Activated CD4-positive, CD25-positive, alpha-beta regulatory T cell treated with anti-CD3 and anti-CD28 coated beads, Interleukin-2, amount 50 U/mL, for 24 hours (primary cell): ENCODE measurements around the gene ALK.
A peak's percentile ranks its signal among the peaks of the same experiment; 100 is the strongest.

Source experiments
- ATAC-seq, 2 donors: fragments of 150-1000 bp; cut with Tn5 transposase; one replicate each; pipeline ENCODE4 v1.10.0; 2021; ENCODE audit warnings: mild to moderate bottlenecking in 1 of 2, moderate library complexity in 1 of 2

ALK gene

DNA sequence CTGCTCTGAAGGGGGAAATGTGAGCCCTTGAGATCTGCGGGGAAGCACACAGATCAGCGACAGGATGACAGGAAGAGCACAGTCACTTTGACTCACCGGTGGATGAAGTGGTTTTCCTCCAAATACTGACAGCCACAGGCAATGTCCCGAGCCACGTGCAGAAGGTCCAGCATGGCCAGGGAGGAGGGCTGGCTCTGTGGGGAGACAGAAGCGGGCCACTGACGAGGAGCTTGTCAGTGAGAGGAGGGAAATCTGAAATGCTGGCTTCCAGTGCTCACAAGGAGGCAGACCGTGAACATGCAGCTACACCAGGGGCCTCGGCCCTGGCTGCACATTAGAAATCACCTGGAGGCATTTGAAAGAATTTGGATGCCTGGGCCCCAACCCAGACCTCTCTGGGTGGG, 707.5 kb downstream of the ALK start:
- no peak for ATAC-seq

DNA sequence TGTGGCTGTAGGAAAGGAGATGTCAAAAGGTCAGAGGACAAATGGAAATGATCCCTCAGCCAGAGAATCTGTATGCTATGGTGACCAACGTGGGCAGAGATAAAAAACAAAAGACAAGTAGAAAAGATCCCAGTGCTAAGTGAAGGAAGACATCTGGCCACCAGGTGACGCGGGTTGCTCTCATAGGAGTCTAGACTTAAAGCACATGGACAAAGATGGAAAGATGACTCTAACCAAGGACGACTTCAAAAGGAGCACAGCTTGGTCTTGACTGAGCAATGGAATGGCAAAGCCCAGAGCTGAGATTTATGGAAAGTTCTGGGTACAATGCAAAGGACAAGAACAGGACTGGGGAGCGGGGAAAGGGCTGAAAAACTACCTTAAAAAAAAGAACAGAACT, 709.4 kb downstream of the ALK start:
- ATAC-seq, result no peak

DNA sequence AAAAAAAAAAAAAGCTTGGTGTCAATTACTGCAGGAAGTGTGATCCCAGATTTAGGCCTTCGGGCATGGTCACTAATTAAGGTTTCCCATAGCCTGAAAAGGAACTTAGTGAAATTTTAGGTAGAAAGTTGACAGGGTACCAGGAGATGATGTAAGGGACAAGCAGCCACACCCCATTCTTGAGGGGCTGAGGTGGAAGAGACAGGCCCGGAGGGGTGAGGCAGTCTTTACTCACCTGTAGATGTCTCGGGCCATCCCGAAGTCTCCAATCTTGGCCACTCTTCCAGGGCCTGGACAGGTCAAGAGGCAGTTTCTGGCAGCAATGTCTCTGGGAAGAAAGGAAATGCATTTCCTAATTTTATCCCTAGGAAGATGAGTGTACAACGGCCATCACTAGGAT, 711.8 kb downstream of the ALK start:
- no peak for ATAC-seq

- ATAC-seq, result no peak
Measured at GRCh38 chr2:29207352-29208148, 713.8 kb downstream of the ALK start.

GRCh38 chr2:29206941-29207340, 714.4 kb downstream of the ALK start:
- ATAC-seq, result no peak

- ATAC-seq, result no peak
Measured at GRCh38 chr2:29202819-29203495, 718.4 kb downstream of the ALK start.

- no peak for ATAC-seq
Measured at GRCh38 chr2:29201979-29202378, 719.4 kb downstream of the ALK start.

GRCh38 chr2:29196792-29197788, 724.3 kb downstream of the ALK start:
- ATAC-seq, result peak; percentile 79 to 88

GRCh38 chr2:29195796-29196195, 725.6 kb downstream of the ALK start:
- ATAC-seq, result no peak

DNA sequence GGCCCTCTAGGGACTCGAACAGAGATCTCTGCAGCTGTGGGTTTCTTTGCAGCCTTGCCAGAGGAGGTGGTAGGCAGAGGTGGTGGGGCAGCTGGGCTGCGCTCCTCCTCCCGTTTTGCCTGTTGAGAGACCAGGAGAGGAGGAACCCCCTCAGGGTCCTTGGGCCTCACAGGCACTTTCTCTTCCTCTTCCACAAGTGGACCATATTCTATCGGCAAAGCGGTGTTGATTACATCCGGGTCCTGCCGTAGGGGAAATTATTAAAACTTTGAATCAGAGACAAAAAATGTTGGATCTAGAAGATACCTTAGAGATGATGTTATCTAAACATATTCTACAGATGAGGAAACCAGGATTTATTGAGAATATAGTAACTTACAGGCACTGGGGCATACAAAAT, 727.7 kb downstream of the ALK start:
- no peak for ATAC-seq

DNA sequence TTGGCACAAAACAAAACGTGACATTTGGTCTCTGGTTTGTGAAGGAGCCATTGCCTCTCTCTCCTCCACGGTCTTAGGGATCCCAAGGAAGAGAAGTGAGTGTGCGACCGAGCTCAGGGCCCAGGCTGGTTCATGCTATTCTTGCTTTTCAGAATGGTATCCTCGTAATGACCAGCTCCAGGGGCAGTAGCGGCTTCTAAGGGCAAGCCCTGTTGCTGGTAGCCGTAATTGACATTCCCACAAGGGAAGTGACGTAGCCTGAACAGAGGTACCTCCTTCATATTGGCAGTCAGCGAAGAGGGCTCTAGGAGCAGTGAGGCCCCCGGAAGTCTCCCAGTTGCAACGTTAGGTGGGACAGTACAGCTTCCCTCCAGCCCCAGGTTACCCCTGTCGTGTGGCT, 728.3 kb downstream of the ALK start:
- no peak for ATAC-seq

- ATAC-seq, result no peak
Measured at GRCh38 chr2:29192526-29192925, 728.9 kb downstream of the ALK start.

GRCh38 chr2:29191817-29192216, 729.6 kb downstream of the ALK start:
- no peak for ATAC-seq

DNA sequence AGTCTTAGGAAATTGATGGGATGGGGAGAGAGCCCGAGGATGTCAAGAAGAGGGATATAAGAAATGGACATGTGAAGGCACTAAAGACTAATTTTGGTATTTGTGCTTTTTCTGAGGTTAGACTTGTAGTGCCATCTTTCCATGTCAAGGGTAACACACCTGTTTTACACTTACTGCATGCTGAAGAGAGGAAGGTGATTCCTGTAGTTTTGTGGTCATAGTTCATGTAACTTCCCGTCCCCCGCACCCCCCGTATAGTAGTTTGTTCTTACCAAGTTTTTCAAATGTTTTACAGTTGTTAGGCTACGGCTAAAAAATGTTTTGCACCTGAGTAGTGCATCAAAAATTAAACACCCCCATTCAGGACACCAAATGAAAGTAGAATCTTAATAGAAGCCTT, 732.3 kb downstream of the ALK start:
- peak; percentile 43 to 46 for ATAC-seq

DNA sequence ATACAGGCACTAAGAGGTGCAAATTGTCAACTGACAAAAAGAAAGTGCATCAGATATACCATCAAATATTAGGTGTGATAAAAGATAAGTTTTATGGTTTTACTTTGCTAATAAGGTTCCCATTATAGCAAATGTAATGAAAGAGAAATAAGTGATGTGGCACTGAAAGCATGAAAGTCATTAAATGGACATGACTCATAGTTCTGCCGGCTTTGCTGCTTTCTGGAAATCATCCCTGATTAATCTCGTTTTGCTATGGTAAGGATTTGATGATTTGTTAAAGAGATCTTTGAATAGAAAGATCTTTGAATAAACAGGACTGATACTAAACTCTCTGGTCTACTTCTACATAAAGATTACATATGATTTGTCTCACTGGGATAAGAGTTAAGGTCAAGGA, 733.5 kb downstream of the ALK start:
- peak; percentile 38 to 48 for ATAC-seq

GRCh38 chr2:29186817-29187216, 734.6 kb downstream of the ALK start:
- ATAC-seq, result no peak

- ATAC-seq, result no peak
Measured at GRCh38 chr2:29184531-29184930, 736.9 kb downstream of the ALK start.

DNA sequence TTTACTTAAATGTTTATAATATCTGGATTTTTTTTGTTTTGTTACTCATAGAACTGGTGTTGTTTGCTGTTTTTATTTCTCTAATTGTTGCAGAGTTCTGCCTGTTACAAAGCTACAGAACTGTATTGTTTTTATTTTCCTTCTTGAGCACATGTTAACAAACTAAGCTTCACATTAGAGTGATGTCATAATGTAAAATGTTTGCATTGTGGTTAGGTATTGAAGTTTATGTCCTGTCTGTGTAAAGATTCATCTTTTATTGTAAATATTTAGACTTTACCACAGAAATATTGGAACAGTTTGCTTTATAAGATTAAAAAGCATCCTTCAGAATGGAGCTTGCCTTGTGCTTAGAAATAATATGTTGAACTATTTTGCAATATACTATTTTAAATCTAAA, 738.5 kb downstream of the ALK start:
- ATAC-seq, result no peak

DNA sequence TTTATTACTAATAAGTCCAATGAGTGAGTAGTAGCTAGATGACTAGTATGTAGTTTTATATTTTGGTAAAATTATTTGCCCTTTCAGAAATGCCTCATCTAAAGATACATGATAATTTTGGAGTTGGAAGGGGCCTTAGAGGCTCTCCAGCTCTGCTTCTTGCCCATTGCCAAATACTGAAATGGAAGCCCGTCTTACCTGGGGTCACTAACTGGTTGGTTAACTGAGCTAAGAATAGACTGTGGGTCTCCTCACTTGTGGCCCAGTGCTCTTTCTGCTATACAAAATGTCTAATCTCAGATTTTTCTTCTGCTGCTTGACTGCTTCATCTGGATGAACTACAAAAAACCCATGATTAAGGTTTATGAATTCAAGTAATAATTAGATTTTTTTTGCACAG, 739.1 kb downstream of the ALK start:
- ATAC-seq, result no peak

DNA sequence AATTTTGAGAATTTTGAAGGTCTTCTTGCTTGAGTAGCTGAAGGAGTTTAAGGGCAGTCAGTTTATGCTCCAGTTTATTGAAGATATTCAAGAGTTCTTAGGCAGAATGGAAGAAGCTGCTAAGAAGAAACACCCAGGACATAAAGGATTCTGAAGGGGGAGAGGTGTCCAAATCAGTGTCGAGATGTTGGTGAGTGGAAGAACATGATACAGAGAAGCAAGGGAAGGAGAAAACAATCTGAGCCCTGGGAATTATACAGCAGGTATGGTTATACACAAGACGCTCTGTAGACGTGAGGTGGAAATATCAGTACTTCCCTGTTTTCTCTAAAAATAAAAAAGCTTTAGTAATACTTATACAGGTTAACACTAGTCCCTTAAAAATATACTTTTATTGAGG, 746.0 kb downstream of the ALK start:
- no peak for ATAC-seq

- ATAC-seq, result no peak
Measured at GRCh38 chr2:29174937-29175336, 746.4 kb downstream of the ALK start.

DNA sequence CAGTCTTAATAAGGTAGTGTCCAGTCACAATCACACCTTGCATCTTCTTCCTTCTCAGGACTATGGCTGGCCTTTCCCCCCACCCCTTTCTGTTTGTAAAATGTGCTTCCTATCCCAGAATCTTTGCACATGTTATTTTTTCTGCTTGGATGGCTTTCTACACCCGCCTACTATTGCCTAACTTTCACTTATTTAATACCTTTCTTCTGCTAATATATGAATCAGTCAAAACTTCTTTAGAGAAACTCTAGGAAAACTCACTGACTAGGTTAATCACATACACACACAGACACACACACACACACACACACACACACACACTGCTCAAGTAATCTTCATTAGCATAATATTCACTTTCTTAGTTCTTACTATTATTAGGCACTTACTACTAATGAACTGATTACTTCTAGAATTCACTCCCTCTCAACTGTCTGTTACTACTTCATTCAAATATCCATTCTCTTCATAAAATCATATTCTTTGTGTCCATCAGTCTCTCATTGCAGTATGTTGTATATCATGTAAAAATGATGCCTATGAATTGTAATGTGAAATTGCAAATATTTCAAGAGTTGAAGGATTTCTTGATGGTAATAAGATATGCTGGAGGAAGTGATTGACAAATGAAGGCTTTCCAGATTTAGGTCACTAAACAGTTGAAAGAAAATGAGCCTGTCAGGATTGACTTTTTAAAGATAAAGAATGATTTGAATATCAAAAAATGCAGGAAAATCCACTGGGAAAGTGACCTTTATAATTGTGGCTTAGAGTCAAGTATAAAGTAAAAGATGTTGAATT, 754.9 kb downstream of the ALK start:
- ATAC-seq, result no peak
